Stimulated activated CD8-positive, alpha-beta memory T cell treated with anti-CD3 and anti-CD28 coated beads, Interleukin-4, amount 100 ng/mL, for 24 hours (primary cell): ENCODE data around the gene CD151.

ENCODE experiments used
- DNase-seq: peaks from one replicate; pipeline ENCODE4 v3.0.0-alpha.2; 2020; ENCODE audit warnings: low read depth

Gene CD151

DNA sequence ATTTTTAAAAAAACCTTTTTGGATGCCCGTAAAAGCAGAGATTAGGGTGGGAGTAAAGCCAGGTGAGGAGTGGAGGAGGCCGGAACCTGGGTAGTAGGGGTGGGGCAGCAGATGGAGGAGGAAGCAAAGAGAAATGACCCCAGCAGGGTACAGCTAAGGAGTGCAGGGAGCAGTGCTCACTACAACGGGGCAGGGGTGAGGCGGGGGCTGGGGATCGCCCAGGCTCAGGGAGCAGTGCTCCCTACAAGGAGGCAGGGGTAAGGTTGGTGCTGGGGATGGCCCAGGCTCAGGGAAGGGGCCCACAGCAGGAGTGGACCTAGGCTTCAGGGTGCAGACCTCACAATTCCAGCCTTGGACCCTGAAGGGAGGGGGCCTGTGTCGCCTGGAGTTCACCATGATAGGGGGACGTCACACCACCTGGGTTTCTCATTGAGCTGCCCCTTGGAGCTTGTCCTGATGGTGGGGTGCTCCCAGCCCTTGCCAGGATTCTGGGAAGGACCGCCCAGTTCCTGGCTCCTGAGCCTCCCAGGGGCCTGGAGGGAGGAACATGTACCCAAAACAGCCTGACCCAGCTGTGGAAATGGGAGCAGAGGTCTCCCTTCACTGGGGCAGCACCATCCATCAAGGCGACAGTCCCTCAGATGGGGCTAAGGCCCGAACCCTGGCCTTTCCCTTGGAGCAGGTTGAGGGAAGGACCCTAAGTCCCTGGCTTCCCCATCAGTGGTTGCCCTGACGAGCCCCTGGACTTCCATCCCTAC, 16.9 kb upstream of the CD151 start:
- no peak for DNase-seq

DNA sequence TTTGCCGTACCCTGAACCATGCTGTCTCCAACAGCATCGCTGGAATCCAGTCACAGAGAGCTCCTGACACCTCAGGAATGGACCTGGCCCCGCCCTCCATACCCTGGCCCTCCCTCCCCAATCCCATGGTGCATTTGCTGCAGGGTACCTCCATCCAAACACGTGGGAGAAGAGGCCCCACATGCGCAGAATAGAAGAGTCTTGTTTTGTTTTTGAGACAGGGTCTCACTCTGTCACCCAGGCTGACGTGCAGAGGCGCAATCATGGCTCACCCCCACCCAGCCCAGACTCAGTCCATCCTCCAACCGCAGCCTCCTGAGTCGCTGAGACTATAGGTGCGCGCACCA, 16.3 kb upstream of the CD151 start:
- no peak for DNase-seq

DNA sequence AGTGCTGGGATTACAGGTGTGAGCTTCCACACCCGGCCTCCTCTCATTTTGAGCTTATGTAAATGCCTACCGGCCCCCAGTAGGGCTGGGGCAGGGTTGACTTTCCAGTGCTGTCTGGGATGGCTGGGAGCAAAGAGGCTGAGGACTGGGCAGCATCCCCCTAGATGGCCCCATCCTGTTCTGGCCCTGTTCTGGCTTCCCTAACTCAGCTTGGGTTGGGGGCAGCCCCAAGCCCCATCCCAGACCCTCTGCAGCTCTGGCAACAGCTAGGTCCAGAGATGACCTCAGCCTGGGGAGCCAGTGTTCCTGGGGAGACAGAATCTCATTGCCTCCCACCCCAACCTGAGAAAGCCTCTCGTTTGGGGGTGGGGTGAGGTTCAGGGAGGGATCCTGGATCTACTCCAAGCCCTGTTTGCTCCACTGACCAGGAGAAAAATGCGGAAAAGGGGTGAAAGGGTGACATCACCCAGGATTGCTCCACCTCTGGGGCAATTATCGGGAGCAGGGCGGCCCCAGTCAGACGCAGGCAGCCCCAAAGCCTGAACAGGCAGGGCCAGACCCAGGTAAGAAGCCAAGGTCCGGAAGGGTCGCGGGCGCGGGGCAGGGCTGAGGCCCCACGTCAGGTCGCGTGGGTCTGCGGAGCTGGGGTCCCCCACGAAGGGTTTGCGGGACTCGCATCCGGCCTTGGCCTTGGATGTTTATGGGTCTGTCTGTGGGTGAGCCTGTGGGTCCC, 14.2 kb upstream of the CD151 start, which contains the start of gene PNPLA2:
Gene PNPLA2, plus strand, starts transcription at position 519 of the 733 bp plus-strand sequence. CDS start 805 bp downstream, outside the sequence.
- DNase-seq, result no peak

DNA sequence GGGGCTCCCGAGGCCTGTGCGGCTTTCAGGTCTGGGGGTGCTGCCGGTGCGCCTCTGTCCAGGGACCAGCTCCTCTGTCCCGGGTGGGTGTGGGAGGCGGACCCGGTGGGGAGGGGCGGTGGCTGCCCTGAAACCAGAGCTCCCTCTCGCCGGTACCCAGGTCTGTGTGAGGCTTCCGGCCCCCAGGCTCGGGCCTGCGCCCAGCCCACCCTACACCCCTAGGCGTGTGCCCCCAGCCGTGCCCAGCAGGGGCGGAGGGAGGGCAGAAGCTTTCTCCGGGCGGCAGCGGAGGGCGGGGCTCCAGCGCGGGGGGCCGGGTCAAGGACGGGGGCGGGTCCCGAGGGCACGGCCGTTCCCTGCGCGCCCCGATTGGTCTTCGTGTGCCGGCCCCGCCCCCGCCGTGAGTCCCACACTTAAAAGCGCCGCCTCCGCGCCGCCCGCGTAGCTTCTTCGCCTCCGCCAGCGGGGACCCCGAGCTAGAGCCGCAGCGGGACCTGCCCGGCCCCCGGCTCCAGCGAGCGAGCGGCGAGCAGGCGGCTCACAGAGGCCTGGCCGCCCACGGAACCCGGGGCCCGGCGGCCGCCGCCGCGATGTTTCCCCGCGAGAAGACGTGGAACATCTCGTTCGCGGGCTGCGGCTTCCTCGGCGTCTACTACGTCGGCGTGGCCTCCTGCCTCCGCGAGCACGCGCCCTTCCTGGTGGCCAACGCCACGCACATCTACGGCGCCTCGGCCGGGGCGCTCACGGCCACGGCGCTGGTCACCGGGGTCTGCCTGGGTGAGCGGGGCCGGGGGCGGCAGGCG, 13.4 kb upstream of the CD151 start:
- peak; percentile 84 for DNase-seq

DNA sequence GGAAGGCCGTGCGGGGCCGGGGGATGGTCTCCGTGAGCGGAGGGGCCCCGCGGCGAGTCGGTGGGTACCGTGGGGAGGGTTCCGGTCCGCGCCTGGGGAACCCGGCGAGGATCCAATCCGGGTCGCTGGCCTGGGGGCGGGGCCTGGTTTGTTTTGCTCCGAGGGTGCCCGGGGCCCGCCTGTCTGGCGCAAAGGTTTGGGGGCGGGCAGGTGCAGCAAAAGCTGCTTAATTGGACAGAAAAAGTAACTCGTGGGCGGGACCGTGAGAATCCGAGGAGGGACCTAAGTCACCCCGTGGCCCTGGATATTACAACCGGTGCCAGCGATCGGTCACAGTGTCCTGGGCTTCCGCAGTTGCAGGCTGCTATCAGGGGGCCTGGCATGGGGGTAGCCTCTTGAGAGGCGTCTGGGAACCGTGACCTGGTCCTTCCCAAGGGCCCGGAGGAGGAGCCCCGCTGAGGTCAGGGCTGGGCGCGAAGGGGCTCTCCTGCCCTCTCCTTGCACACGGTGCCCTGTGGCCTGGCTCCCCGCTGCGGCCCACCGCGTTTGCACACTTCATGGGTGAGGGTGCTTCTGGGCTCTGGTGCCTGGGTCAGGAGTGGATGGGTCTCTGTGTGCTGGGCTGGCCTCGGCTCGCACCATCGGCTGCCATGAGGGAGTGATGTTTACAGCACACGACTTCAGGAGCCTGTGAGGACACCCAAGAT, 12.7 kb upstream of the CD151 start:
- DNase-seq, result peak; percentile 88

DNA sequence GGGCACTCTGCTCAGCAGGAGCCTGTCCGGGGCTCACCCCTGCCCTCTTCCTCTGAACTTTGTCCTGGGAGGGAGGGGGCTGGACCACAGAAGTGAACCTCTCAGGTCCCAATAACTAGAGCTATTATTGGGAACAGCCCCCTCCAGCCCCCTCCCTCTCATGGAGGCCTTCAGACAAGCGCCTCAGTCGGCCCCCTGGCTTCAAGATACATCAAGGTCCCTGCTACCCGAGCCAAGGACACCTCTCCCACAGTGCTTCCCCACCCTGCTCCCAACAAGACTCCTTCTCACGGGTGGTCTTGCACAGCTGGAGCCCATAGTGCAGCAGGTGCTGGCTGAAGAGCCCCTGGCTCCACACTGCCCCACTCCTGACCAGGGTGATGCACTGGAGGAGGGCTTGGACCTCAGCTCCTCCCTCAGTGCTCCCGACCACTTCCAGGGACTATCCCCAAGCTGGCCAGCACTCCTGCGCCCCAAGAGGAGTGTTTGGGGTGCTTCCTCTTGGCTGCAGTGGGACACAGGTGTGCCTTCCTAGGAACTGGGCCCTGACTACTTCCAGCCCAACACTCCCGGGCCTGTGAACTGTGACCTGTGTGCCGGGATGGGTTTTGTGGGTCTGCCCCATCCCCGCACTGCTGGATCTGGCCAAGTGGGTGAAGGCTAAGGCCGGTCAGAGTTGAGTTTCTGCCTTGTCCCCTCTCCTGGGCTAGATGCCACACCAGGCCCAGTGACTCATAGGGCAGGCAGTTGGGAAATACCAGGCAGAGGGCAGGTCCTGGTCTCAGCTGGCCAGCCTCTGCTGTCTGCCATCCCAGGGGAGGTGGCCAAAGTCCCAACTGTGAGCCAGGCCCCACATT, 11.9 kb upstream of the CD151 start:
- no peak for DNase-seq

DNA sequence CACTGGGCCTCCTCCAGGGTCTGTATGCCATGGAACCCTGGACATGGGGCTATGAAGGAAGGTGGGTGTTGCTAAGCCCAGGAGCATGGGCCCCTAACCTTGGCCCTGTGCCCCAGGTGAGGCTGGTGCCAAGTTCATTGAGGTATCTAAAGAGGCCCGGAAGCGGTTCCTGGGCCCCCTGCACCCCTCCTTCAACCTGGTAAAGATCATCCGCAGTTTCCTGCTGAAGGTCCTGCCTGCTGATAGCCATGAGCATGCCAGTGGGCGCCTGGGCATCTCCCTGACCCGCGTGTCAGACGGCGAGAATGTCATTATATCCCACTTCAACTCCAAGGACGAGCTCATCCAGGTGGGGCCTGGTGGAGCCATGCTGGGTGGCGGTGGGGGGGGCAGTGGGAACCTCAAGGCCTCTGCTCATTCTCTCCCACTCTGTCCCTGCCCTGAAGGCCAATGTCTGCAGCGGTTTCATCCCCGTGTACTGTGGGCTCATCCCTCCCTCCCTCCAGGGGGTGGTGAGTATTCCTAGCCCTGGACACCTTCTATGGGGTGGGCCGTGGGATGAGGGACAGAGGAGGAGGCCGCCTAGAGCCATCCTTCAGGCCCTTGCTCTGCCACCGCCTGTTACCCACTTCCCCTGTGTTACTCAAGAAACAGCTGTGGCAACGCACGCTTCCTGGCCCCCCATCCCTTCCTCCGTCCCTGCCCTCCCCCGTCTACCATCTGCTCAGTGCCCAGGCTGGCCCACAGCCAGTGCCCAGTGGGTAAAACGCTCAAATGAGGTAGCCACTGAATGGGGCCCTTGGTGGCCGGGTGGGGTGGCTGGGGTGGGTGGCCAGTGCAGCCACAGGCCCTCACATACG, 11.0 kb upstream of the CD151 start:
- DNase-seq, result no peak

DNA sequence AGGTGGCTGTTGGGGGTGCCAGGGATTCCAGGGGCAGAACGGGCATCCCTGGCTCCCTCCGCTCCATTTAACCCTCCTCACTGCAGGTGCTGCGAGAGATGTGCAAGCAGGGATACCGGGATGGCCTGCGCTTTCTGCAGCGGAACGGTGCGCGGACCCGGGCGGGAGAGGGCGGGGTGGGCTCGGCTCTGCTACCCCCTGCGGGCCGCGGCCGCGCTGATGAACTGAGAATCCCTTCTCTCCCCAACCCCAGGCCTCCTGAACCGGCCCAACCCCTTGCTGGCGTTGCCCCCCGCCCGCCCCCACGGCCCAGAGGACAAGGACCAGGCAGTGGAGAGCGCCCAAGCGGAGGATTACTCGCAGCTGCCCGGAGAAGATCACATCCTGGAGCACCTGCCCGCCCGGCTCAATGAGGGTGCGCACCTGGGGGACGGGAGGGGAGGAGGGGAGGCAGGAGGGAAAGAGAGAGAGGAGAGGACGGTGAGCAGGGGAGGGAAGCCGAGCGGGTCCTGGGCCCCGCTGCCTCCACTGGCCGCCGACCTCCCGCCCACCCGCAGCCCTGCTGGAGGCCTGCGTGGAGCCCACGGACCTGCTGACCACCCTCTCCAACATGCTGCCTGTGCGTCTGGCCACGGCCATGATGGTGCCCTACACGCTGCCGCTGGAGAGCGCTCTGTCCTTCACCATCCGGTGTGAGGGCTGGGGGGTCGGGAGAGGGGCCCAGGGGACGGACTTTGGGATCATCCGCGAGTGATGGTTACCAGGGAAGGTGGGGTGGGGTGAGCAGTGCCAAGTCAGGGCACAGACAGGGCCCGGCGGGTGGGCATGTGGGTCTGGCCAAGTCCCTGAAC, 9.1 kb upstream of the CD151 start:
- no peak for DNase-seq

DNA sequence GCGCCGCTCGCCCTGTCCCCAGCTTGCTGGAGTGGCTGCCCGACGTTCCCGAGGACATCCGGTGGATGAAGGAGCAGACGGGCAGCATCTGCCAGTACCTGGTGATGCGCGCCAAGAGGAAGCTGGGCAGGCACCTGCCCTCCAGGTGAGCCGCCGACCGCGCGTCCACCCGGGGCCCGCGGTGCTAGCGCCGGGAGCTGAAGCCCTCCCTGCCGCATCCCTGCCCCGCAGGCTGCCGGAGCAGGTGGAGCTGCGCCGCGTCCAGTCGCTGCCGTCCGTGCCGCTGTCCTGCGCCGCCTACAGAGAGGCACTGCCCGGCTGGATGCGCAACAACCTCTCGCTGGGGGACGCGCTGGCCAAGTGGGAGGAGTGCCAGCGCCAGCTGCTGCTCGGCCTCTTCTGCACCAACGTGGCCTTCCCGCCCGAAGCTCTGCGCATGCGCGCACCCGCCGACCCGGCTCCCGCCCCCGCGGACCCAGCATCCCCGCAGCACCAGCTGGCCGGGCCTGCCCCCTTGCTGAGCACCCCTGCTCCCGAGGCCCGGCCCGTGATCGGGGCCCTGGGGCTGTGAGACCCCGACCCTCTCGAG, 8.4 kb upstream of the CD151 start:
- DNase-seq, result no peak

DNA sequence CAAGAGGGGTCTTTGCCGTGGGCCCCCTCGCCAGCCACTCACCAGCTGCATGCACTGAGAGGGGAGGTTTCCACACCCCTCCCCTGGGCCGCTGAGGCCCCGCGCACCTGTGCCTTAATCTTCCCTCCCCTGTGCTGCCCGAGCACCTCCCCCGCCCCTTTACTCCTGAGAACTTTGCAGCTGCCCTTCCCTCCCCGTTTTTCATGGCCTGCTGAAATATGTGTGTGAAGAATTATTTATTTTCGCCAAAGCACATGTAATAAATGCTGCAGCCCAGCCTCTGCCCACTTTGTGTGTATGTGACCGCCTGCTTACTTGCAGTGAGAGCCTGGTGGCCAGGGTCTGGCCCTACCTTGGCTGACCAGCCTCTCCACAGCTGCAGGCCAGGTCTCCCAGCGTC, 7.8 kb upstream of the CD151 start:
- DNase-seq, result no peak

DNA sequence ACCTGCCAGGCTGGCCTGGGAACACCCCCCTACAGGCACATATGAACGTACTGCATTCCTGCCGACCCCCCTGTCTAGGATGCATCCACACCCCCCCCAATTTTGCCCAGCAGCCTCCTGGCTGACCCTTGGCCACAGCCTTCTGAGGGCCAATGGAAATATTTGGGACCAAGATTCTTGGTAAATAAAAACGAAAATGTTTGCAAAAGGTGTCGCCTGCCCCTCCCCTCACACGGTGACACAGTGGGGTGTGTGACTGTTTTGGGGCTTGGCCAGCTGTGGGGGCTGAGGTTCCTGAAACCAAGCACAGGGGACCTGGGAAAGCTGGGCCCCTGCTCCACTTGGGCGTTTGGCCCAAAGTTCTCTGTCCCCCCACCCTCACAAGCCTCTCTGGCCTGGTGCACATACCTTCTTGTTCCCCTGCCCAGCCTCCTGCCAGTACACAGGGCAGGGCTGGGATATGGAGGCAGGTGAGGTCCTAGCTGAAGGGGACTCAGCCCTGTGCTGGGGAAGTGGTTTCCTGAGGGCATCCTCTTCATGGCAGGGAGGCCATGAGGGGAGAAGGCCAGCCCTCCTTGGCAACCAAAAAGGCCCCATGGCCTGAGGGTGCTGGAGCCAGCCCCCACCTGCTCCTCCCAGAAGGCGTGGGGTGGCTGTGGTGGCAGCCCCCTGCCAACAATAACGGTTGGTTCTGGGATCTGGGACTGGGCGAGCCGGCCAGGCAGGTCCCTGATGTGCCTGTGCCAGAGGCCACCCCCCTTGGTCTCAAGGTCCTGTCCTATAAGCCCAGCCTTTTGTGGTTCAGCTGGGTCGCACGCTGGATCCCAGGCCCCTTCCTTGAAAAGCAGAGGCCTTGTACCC, 7.2 kb upstream of the CD151 start:
- no peak for DNase-seq

DNA sequence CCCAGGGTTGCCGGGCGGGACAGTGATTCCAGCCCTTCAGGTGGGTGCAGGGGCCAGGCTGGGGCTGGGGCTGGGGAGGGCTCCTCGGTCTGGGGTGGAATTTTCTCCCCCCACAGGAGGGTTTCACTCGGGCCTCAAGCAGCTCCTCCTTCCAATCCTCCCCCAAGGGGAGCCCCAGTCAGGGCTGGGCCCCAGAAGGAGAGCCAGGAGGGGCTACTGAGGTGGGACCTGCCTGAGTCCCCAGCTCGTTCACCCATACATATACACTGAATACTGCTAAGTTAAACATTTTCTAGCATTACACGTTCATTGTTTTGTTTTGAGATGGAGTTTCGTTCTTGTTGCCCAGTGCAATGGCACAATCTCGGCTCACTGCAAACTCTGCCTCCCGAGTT, 6.5 kb upstream of the CD151 start:
- DNase-seq, result no peak

DNA sequence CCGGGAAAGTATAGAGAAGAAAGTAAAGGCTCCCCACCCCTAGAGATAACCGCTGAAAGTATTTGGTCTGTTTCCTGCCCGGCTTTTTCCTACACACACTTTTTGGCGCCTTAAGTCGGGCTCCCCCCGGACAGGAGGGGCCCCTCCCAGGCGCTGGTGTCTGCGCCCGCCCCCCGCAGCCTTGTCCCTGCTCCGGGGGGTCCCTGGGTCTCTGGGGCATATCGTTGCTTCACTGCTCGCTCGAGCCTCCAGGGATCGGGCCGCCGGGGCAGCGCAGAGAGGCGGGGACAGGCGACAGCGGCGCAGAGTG, 6.0 kb upstream of the CD151 start:
- DNase-seq, result no peak

DNA sequence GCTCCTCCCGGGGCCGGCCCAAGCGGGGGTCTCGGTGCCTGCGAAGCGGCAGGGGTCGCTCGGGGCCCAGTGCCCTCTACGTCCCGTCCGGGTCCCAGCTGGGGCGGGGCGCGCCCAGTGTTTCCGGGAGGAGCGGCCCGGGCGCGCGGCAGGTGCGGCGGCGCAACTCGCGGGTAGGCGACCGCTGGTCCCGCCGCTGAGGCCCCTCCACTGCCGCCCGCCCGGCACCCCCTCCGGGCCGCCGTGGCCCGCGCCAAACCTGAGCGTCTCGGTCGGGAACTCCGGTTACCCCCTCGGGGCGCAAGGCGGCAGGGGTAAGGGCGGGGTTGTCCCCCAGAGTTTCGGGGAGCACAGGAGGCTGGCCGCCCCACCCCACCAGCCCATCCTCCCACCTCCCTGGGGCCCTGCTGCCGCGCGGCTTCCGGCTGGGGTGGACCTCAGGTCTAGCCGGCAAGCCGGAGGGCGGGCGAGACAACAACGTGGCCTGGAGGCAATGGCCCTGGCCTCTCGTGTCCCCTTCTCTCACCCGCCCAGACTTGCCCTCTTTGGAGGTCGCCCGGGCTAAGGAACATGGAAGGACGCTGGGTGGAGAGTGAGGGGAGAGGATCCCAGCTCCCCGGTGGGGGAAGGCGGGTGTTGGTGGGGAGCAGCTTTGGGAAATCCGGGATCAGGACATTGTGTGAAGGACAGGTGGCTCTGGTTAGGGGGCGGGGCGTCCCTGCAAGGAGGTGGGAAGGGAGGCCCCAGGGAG, 5.4 kb upstream of the CD151 start:
- DNase-seq, result no peak

DNA sequence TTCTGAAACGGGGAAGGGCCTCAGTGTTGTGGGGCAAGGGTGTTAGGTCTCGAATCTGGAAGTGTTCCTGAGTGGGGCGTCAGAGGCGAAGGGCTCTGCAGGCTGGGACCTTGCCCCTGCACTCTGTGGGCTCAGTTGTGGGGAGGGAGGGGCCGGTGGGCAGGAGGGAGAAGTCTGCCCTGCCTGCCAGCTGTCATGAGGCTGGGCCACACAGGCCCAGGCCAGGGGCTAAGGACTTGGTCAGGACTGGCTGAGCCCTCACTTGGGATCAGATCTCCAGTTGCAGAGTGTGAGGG, 4.9 kb upstream of the CD151 start, which contains the start of gene CRACR2B:
Gene CRACR2B, plus strand, starts transcription at position 23 of the 296 bp plus-strand sequence. CDS start 689 bp downstream, outside the sequence.
- DNase-seq, result no peak

DNA sequence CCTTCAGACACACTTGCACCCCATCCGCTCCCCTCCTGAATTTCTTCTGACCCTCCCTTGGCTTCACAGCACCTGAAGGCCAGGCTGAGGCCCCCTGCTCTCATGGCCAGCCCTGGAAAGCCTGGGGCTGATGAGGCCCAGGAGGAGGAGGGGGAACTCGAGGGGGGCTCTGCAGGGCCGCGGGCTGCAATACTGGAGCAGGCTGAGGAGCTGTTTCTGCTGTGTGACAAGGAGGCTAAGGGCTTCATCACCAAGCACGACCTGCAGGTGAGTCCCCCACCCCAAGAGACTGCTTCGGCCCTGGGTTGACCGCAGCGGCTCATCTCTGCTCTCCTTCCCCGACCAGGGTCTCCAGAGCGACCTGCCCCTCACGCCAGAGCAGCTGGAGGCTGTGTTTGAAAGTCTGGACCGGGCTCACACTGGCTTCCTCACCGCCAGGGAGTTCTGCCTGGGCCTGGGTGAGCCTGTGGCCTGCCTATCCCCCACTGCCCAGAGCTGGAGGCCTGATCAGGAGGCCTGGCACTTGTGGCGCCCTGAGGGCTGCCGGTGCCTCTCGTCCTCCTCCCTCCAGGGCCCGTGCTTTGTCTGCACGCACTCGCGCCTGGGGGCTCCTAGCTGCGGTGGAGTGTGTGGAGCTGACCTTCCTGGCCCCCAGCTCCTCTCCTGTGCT, 4.1 kb upstream of the CD151 start:
- no peak for DNase-seq
